ENCODE data around the gene PPP1R2.
"Not testable (repeated sequence)": the region's sequence is repeated elsewhere in the genome, so short reads cannot be mapped to it uniquely, and the experiment has no call there.

The PPP1R2 gene

GRCh38 chr3:195508185-195508584, 34.9 kb downstream of the PPP1R2 start:
- Histone ChIP-seq H3K27me3 (ENCODE audit: control insufficient read depth, insufficient read depth, low read length) (no peaks in the 10 kb centered on the region), H2AFZ (no peak overlapping the region), H3K27ac (no peak overlapping the region), H3K4me3 (ENCODE audit: low read depth, low read length) (no peak overlapping the region), H3K9ac (no peak overlapping the region), H3K4me2 (ENCODE audit: low read length) (no peak overlapping the region), H3K9me3 (ENCODE audit: control insufficient read depth, low read length) (no peaks in the 10 kb centered on the region), H3K4me1 (peaks cover 3% of the 10 kb centered on the region), H3K79me2 (no peaks in the 10 kb centered on the region), H3K36me3 (ENCODE audit: control insufficient read depth, insufficient read depth, low read length) (no peaks in the 10 kb centered on the region)
- no peak for TF ChIP-seq CTCF (IDR thresholded peaks at IDR 0.05)

- Histone ChIP-seq H3K4me1 (no peaks in the 10 kb centered on the region), H2AFZ (no peak overlapping the region), H3K79me2 (no peaks in the 10 kb centered on the region), H3K9ac (no peak overlapping the region), H3K4me3 (ENCODE audit: low read depth, low read length) (no peak overlapping the region), H3K27ac (no peak overlapping the region), H3K9me3 (ENCODE audit: control insufficient read depth, low read length) (no peaks in the 10 kb centered on the region), H3K4me2 (ENCODE audit: low read length) (no peak overlapping the region), H3K36me3 (ENCODE audit: control insufficient read depth, insufficient read depth, low read length) (no peaks in the 10 kb centered on the region), H3K27me3 (ENCODE audit: control insufficient read depth, insufficient read depth, low read length) (no peaks in the 10 kb centered on the region)
- TF ChIP-seq CTCF (IDR thresholded peaks at IDR 0.05) = no peak
Measured at GRCh38 chr3:195475614-195476013, 67.5 kb downstream of the PPP1R2 start.

GRCh38 chr3:195475116-195475515, 68.0 kb downstream of the PPP1R2 start:
- not testable (repeated sequence) for H3K9ac ChIP-seq; H3K27ac ChIP-seq; H3K36me3 ChIP-seq (ENCODE audit: control insufficient read depth, insufficient read depth, low read length); H3K79me2 ChIP-seq; H3K27me3 ChIP-seq (ENCODE audit: control insufficient read depth, insufficient read depth, low read length); H3K4me2 ChIP-seq (ENCODE audit: low read length); H2AFZ ChIP-seq; H3K9me3 ChIP-seq (ENCODE audit: control insufficient read depth, low read length); H3K4me1 ChIP-seq; H3K4me3 ChIP-seq (ENCODE audit: low read depth, low read length)

- no peaks in the 10 kb centered on the region for H3K36me3 ChIP-seq (ENCODE audit: control insufficient read depth, insufficient read depth, low read length)
- H3K4me3 ChIP-seq (ENCODE audit: low read depth, low read length) = no peak overlapping the region
- no peaks in the 10 kb centered on the region for H3K79me2 ChIP-seq
- H3K9ac ChIP-seq = no peak overlapping the region
- no peaks in the 10 kb centered on the region for H3K27me3 ChIP-seq (ENCODE audit: control insufficient read depth, insufficient read depth, low read length)
- no peak overlapping the region for H3K4me2 ChIP-seq (ENCODE audit: low read length)
- no peak for TF ChIP-seq CTCF (IDR thresholded peaks at IDR 0.05)
- H3K27ac ChIP-seq = no peak overlapping the region
- no peak overlapping the region for H2AFZ ChIP-seq
- H3K9me3 ChIP-seq (ENCODE audit: control insufficient read depth, low read length) = no peaks in the 10 kb centered on the region
- no peaks in the 10 kb centered on the region for H3K4me1 ChIP-seq
Measured at GRCh38 chr3:195468841-195469240, 74.3 kb downstream of the PPP1R2 start.

GRCh38 chr3:195468391-195468776, 74.7 kb downstream of the PPP1R2 start:
- no peak overlapping the region for H3K9ac ChIP-seq
- no peak overlapping the region for H2AFZ ChIP-seq
- no peak overlapping the region for H3K4me3 ChIP-seq (ENCODE audit: low read depth, low read length)
- no peaks in the 10 kb centered on the region for H3K27me3 ChIP-seq (ENCODE audit: control insufficient read depth, insufficient read depth, low read length)
- H3K9me3 ChIP-seq (ENCODE audit: control insufficient read depth, low read length) = no peaks in the 10 kb centered on the region
- no peak for TF ChIP-seq CTCF (IDR thresholded peaks at IDR 0.05)
- no peaks in the 10 kb centered on the region for H3K4me1 ChIP-seq
- no peak overlapping the region for H3K4me2 ChIP-seq (ENCODE audit: low read length)
- H3K79me2 ChIP-seq = no peaks in the 10 kb centered on the region
- H3K36me3 ChIP-seq (ENCODE audit: control insufficient read depth, insufficient read depth, low read length) = no peaks in the 10 kb centered on the region
- no peak overlapping the region for H3K27ac ChIP-seq

Measured in parathyroid adenoma (tissue), 2 donors.